GM18868 (cell line): ENCODE results near the gene ZSWIM4.

ENCODE experiments used
- ATAC-seq: cut with Tn5 transposase; IDR thresholded peaks from one replicate; pipeline ENCODE4 v1.9.1; 2021; ENCODE audit warnings: mild to moderate bottlenecking, moderate library complexity; ENCODE audit not compliant: unreplicated experiment

ZSWIM4 gene

GRCh38 chr19:13806728-13807127 is 11.5 kb downstream of the ZSWIM4 start:
- ATAC-seq = no peak

- ATAC-seq = no peak
Observed at GRCh38 chr19:13807421-13808021, 12.3 kb downstream of the ZSWIM4 start.

DNA sequence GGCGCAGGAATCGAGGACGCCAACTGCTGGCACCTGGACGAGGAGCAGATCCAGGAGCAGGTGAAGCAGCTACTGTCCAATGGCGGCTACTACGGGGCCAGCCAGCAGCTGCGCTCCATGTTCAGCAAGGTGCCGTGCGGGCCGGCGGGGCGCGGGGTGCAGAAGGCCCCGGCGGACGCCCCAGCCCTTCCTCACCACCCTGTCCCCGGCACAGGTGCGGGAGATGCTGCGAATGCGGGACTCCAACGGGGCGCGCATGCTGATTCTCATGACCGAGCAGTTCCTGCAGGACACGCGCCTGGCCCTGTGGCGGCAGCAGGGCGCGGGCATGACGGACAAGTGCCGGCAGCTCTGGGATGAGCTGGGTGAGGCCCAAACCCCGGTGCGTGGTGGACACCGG is 13.6 kb downstream of the ZSWIM4 start:
- ATAC-seq = no peak

DNA sequence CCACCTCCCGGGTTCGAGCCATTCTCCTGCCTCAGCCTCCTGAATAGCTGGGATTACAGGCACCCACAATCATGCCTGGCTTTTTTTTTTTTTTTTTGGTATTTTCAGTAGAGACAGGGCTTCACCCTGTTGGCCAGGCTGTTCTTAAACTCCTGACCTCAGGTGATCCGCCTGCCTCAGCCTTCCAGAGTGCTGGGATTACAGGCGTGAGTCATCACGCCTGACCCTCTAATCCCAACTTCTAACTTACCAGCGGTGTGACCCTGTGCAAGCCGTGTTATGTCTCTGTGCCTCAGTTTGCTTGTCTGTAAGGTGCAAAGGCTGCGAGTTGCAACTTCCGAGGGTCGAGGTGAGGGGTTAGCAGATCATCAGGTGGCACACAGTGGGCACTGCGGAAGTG is 17.3 kb downstream of the ZSWIM4 start:
- ATAC-seq = no peak

DNA sequence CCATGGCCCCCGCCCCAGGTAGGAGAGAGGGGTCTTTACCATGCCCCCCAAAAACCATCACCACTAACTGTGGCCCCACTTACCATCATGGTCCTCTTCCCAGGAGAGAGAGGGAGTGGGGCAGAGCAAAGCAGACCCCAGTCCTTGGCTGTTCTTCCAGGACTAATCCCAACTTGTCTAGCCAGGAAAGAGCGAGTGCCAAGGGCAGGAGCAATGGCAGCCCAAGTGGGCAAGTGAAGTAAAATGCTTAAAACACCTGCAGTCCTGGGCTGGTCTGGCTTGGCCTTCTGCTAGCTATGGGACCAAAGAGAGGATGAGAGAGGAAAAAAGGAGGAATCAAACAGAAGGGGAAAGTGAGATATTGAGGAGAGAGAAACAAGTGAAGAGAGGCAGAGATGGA is 17.9 kb downstream of the ZSWIM4 start:
- no peak for ATAC-seq

DNA sequence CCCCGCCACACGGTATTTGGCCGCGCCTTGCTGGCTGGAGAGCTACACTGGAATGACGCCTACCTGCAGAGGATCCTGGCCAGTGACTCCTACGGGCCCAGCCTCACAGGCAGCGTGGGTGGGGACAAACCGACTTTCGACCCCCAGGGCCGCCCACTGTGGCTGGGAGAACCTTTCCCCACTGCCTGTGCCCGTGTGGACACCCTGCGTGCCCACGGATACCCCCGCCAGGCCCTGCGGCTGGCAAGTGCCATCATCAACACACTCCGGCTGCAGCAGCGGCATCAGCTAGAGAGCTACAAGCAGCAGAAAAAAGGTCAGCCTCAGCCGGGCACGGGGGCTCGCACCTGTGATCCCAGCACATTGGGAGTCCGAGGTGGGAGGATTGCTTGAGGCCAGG is 19.3 kb downstream of the ZSWIM4 start:
- ATAC-seq = no peak

DNA sequence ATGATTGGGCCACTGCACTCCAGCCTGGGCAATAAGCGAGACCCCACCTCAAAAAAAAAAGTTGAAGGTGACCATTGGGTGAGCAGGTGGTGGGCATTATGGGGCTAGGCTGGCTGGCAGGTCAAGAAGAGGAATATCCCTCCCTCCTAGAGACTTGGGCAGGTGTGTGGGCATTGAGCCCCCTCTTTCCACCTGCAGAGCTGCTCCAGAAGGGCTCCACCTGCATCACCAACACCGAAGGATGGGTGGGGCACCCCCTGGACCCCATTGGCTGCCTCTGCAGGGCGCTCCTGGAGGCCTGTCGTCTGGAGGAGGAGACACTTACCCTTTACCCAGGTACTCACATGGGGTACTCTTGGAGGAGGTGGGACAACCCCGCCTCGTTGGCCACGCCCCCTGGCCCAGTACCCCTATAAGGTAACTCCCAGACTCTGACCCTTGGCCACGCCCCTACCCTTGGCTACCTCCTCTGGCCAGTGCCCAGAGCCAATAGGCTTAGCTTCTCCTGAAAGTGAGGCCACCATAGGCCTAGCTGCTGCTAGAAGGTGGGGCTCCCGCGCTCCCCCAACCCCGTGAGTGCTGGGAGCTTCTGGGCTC is 21.9 kb downstream of the ZSWIM4 start:
- ATAC-seq = no peak

GRCh38 chr19:13817615-13818371 is 22.6 kb downstream of the ZSWIM4 start:
- ATAC-seq = no peak

DNA sequence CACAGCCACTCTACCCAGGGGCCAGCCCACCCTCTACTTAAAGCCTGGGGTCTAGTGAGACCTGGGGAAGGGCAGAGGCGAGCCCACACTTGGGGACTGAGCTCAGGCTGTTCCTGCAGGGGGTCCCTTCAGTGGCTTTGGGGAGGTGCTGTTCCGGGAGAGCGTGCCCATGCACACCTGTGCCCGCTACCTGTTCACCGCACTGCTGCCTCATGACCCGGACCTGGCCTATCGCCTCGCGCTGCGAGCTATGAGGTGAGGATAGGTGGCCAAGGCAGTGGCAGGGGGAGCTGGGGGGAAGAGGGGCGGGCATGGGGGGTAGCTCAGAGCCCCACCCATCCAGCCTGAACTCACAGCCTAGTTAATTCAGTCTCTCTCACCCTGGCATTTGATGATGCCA is 24.0 kb downstream of the ZSWIM4 start:
- ATAC-seq = no peak

- no peak for ATAC-seq
Observed at GRCh38 chr19:13821292-13821691, 26.0 kb downstream of the ZSWIM4 start.

DNA sequence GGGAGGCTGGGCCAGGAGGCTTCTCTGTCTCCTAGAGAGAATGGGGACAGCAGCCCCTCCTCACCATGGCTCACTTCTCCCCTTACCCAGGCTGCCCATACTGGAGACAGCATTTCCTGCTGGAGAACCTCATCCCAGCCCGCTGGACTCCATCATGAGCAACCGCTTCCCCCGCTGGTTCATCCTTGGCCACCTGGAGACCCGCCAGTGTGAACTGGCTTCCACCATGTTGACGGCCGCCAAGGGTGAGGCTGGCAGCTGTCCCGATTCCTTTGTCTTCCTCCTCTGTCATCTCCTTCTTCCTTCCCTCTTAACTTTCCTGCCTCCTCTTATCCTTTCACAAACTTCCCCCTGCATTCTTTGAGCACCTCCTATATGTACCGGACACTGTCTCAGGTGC is 28.0 kb downstream of the ZSWIM4 start:
- ATAC-seq = no peak

GRCh38 chr19:13823901-13824300 is 28.7 kb downstream of the ZSWIM4 start:
- ATAC-seq = no peak

- no peak for ATAC-seq
Observed at GRCh38 chr19:13824703-13825102, 29.5 kb downstream of the ZSWIM4 start.

GRCh38 chr19:13825489-13826441 is 30.5 kb downstream of the ZSWIM4 start:
- ATAC-seq = no peak

DNA sequence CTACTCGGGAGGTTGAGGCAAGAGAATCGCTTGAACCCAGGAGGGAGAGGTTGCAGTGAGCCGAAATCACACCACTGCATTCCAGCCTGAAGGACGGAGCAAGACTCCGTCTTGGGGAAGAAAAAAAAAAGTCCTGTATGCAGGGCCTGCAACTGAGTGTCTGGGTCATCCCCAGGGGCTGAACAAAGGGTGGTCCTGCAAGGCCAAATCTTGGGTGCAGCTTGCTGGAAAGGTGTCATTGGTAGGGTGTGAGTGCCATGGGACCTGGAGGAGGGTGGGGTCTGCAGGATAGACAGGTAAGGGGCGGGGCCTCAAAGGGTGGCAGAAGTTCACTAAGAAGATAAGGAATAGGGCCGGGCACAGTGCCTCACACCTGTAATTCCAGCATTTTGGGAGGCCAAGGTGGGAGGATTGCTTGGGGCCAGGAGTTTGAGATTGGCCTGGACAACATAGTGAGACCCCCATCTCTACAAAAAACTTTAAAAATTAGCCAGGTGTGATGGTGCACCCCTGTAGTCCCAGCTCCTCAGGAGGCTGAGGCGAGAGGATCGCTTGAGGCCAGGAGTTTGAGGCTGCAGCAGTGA is 31.5 kb downstream of the ZSWIM4 start:
- no peak for ATAC-seq

DNA sequence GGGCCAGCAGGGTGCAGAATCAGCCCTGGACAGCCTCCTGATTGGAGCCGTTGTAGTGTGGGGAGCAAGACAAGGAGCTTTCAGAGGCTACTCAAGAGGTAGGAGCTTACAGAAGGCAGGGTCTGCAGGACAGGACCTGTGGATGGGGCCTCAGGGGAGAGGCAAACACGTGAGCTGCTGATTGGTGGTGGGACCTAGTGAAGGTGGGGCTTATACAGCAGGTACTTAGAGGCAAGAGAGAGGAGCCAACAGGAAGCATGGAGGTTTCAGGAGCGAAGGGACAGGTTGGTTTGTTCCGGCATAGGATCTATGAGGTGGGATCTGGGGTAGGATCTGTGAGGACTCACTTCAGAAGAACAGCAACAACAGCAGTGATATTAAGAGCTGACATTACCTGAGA is 32.4 kb downstream of the ZSWIM4 start:
- no peak for ATAC-seq

DNA sequence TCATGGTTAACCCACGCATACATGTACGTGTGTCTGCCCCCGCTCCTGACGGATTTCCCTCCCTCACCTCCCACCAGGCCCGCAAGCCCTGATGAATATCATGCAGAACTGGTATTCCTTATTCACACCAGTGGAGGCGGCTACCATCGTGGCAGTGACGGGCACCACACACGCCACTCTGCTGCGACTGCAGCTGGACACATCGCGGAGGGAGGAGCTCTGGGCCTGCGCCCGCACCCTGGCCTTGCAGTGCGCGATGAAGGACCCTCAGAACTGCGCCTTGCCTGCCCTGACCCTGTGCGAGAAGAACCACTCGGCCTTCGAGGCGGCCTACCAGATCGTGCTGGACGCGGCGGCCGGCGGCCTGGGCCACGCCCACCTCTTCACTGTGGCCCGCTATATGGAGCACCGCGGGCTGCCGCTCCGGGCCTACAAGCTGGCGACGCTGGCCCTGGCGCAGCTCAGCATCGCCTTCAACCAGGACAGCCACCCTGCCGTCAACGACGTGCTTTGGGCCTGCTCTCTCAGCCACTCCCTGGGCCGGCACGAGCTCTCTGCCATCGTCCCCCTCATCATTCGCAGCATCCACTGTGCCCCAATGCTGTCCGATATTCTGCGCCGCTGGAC is 35.0 kb downstream of the ZSWIM4 start:
- no peak for ATAC-seq

- ATAC-seq = no peak
Observed at GRCh38 chr19:13830741-13831536, 35.7 kb downstream of the ZSWIM4 start.
